Neural progenitor cell (in vitro differentiated cells): ENCODE measurements around the gene ATXN10. TPM values are rescaled to one million over a fixed set of nuclear protein-coding genes. Genes with fewer than 3 reads are reported as not detected.
A peak's percentile ranks its signal among the peaks of the same experiment; 100 is the strongest.

ENCODE experiments used
- DNase-seq: peaks from one replicate; pipeline ENCODE4 v3.0.0-alpha.2; 2016; ENCODE audit warnings: low spot score
- H2AFZ ChIP-seq: fragments of 200-600 bp; sonication (generic); replicated peaks from 2 replicates; pipeline ENCODE4 v1.6.1; 2016; ENCODE audit warnings: antibody characterized with exemption
- H3F3A ChIP-seq: fragments of 200-600 bp; sonication (generic); 2 replicates; pipeline ENCODE4 v1.6.1; 2016; ENCODE audit warnings: antibody characterized with exemption, low read depth
- H3K27ac ChIP-seq: fragments of 200-600 bp; sonication (generic); 2 replicates; pipeline ENCODE4 v1.5.1; 2016; ENCODE audit warnings: mild to moderate bottlenecking
- H3K27me3 ChIP-seq: fragments of 200-600 bp; sonication (generic); 2 replicates; pipeline ENCODE4 v1.6.1; 2016; ENCODE audit warnings: mild to moderate bottlenecking, moderate library complexity
- H3K36me3 ChIP-seq: fragments of 200-600 bp; sonication (generic); 2 replicates; pipeline ENCODE4 v1.5.1; 2016
- H3K4me1 ChIP-seq: fragments of 200-600 bp; sonication (generic); 2 replicates; pipeline ENCODE4 v1.6.1; 2016; ENCODE audit warnings: mixed run types
- H3K4me2 ChIP-seq: fragments of 200-600 bp; sonication (generic); 2 replicates; pipeline ENCODE4 v1.6.1; 2016
- H3K4me3 ChIP-seq: fragments of 200-600 bp; sonication (generic); 2 replicates; pipeline ENCODE4 v1.5.1; 2016
- H3K79me2 ChIP-seq: fragments of 200-600 bp; sonication (generic); 2 replicates; pipeline ENCODE4 v1.6.1; 2016; ENCODE audit warnings: low read depth
- H3K9ac ChIP-seq: fragments of 200-600 bp; sonication (generic); 2 replicates; pipeline ENCODE4 v1.6.1; 2016
- H3K9me3 ChIP-seq: fragments of 200-600 bp; sonication (generic); 2 replicates; pipeline ENCODE4 v1.5.1; 2016; ENCODE audit warnings: low read depth
- H4K20me1 ChIP-seq: fragments of 200-600 bp; sonication (generic); 2 replicates; pipeline ENCODE4 v1.6.1; 2016; ENCODE audit warnings: low read depth
- H3K27ac Mint-ChIP-seq: 3 replicates; pipeline ENCODE4 v1.8.0; 2021; ENCODE audit warnings: mixed read lengths
- H3K27me3 Mint-ChIP-seq: 2 replicates; pipeline ENCODE4 v1.8.0; 2022; ENCODE audit warnings: low read depth, mild to moderate bottlenecking, inconsistent platforms, moderate library complexity, mixed read lengths; ENCODE audit not compliant: insufficient read depth
- H3K36me3 Mint-ChIP-seq: 3 replicates; pipeline ENCODE4 v1.8.0; 2021; ENCODE audit warnings: mixed read lengths
- H3K4me1 Mint-ChIP-seq: 3 replicates; pipeline ENCODE4 v1.8.0; 2021; ENCODE audit warnings: mixed read lengths
- H3K4me3 Mint-ChIP-seq: 3 replicates; pipeline ENCODE4 v1.8.0; 2021; ENCODE audit warnings: mild to moderate bottlenecking, moderate library complexity, mixed read lengths
- H3K9me3 Mint-ChIP-seq: 3 replicates; pipeline ENCODE4 v1.8.0; 2020; ENCODE audit warnings: mixed read lengths
- CTCF ChIP-seq: fragments of 200-600 bp; sonication (generic); IDR thresholded peaks from 2 replicates; pipeline ENCODE4 v1.5.1; 2017; ENCODE audit warnings: antibody characterized with exemption, mild to moderate bottlenecking
- EZH2 ChIP-seq: fragments of 200-600 bp; sonication (generic); IDR thresholded peaks from 2 replicates; pipeline ENCODE4 v1.6.1; 2017; ENCODE audit warnings: antibody characterized with exemption, mild to moderate bottlenecking, moderate library complexity
- EZH2phosphoT487 ChIP-seq: fragments of 200-600 bp; sonication (generic); IDR thresholded peaks from 2 replicates; pipeline ENCODE4 v1.6.1; 2017; ENCODE audit warnings: antibody characterized with exemption
- total RNA-seq: library from RNA; depleted of rRNA; stranded (reverse); fragments of >200 nt; gene quantifications from 2 replicates; pipeline ENCODE4 v1.2.3, GENCODE V29; 2015; ENCODE audit warnings: low replicate concordance

The ATXN10 gene
- total RNA-seq, 1 donor from 2014 or later, result 168 TPM

- Histone ChIP-seq H2AFZ (no peak overlapping the region), H3K9ac (no peak overlapping the region), H3K36me3 (no peaks in the 10 kb centered on the region), H3F3A (no peaks in the 10 kb centered on the region), H3K4me1 (peaks cover 26% of the 10 kb centered on the region), H3K27ac (no peak overlapping the region), H3K4me3 (no peak overlapping the region), H3K9me3 (no peaks in the 10 kb centered on the region), H3K79me2 (no peaks in the 10 kb centered on the region), H4K20me1 (peaks cover 11% of the 10 kb centered on the region), H3K27me3 (no peaks in the 10 kb centered on the region), H3K4me2 (no peak overlapping the region)
- TF ChIP-seq CTCF, result no peak
- no peak for TF ChIP-seq EZH2
- TF ChIP-seq EZH2phosphoT487, result no peak
- Mint-ChIP-seq H3K4me1 (peaks cover 57% of the 10 kb centered on the region), H3K36me3 (peaks cover 16% of the 10 kb centered on the region), H3K9me3 (no peaks in the 10 kb centered on the region), H3K27me3 (peaks cover 2% of the 10 kb centered on the region), H3K4me3 (no peak overlapping the region), H3K27ac (no peak overlapping the region)
- DNase-seq, result no peak
Measured at GRCh38 chr22:45834795-45835194, 163.2 kb downstream of the ATXN10 start.

- Histone ChIP-seq H3K4me1 (peaks cover 43% of the 10 kb centered on the region), H3K79me2 (no peaks in the 10 kb centered on the region), H3K9ac (no peak overlapping the region), H3K9me3 (no peaks in the 10 kb centered on the region), H3F3A (no peaks in the 10 kb centered on the region), H2AFZ (no peak overlapping the region), H3K36me3 (no peaks in the 10 kb centered on the region), H3K4me3 (no peak overlapping the region), H3K27me3 (no peaks in the 10 kb centered on the region), H3K4me2 (no peak overlapping the region), H4K20me1 (peaks cover 11% of the 10 kb centered on the region), H3K27ac (no peak overlapping the region)
- Mint-ChIP-seq H3K27me3 (peaks cover 2% of the 10 kb centered on the region), H3K36me3 (peaks cover 18% of the 10 kb centered on the region), H3K27ac (peak overlapping the region; percentile 23), H3K9me3 (no peaks in the 10 kb centered on the region), H3K4me3 (no peak overlapping the region), H3K4me1 (peaks cover 75% of the 10 kb centered on the region)
- TF ChIP-seq EZH2phosphoT487 (no peak), CTCF (no peak), EZH2 (no peak)
- no peak for DNase-seq
Measured at GRCh38 chr22:45836418-45837169, 165.0 kb downstream of the ATXN10 start.

- H2AFZ ChIP-seq, result no peak overlapping the region
- H3K4me3 ChIP-seq, result no peak overlapping the region
- H3K9ac ChIP-seq, result no peak overlapping the region
- Mint-ChIP-seq H3K4me1 (peaks cover 79% of the 10 kb centered on the region), H3K9me3 (no peaks in the 10 kb centered on the region), H3K36me3 (peaks cover 12% of the 10 kb centered on the region), H3K4me3 (no peak overlapping the region), H3K27ac (peak overlapping the region; percentile 95), H3K27me3 (peaks cover 2% of the 10 kb centered on the region)
- no peaks in the 10 kb centered on the region for H3K79me2 ChIP-seq
- H4K20me1 ChIP-seq, result peaks cover 8% of the 10 kb centered on the region
- TF ChIP-seq CTCF (no peak), EZH2phosphoT487 (no peak), EZH2 (no peak)
- H3K27me3 ChIP-seq, result no peaks in the 10 kb centered on the region
- no peak overlapping the region for H3K4me2 ChIP-seq
- no peaks in the 10 kb centered on the region for H3K9me3 ChIP-seq
- H3K4me1 ChIP-seq, result peaks cover 46% of the 10 kb centered on the region
- no peak for DNase-seq
- no peaks in the 10 kb centered on the region for H3K36me3 ChIP-seq
- H3K27ac ChIP-seq, result no peak overlapping the region
- peaks cover 4% of the 10 kb centered on the region for H3F3A ChIP-seq
Measured at GRCh38 chr22:45837508-45837907, 165.9 kb downstream of the ATXN10 start.
